GDM1 (cell line): ENCODE measurements around the gene TTF2.
A peak's percentile ranks its signal among the peaks of the same experiment; 100 is the strongest.
"Not testable (repeated sequence)": the region's sequence is repeated elsewhere in the genome, so short reads cannot be mapped to it uniquely, and the experiment has no call there.

ENCODE experiments used
- DNase-seq: peaks from one replicate; lab custom pipeline; 2025; lab: John Stamatoyannopoulos, UW

Gene TTF2

DNA sequence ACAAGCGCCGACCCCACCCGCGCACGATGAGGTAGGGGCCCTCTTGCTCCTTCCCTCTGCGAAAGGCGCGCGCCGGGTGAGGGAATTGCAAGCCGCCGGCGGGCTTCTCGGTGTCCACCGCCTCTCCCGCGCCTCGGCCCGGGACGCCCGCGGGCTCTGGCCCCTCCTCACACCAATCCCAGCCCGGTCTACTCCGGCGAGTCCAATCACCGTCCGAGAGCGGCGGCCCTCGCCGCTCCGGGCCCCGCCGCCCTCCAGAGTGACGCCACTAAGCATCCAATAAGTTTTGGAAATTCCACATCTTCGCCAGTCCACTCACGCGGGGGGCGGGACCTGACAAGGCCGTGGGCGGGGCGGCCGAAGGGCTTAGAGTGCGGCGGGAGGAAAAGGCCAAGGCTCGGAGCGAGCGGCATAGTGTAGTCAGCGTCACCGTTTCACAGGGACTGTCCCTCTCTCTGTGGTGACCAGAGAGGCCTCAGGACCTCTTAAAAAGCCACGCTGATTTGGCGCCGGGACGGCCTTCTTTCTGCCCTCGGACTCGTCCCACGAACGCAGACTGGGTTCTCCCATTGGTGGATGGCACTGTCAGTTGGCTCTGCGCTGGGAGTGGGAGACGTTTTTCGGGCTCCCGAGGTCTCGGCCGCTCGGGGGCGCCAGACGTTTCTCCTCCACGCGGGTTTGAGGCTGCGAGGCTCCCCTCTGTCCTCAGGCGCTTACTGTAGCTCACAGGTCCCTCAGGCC lies 61.6 kb downstream of the TTF2 start, which contains the start of gene TRIM45:
Gene TRIM45, minus strand, starts transcription at position 161 of the 741 bp plus-strand sequence. CDS start 548 bp downstream, outside the sequence.
- DNase-seq = peak; percentile 92

DNA sequence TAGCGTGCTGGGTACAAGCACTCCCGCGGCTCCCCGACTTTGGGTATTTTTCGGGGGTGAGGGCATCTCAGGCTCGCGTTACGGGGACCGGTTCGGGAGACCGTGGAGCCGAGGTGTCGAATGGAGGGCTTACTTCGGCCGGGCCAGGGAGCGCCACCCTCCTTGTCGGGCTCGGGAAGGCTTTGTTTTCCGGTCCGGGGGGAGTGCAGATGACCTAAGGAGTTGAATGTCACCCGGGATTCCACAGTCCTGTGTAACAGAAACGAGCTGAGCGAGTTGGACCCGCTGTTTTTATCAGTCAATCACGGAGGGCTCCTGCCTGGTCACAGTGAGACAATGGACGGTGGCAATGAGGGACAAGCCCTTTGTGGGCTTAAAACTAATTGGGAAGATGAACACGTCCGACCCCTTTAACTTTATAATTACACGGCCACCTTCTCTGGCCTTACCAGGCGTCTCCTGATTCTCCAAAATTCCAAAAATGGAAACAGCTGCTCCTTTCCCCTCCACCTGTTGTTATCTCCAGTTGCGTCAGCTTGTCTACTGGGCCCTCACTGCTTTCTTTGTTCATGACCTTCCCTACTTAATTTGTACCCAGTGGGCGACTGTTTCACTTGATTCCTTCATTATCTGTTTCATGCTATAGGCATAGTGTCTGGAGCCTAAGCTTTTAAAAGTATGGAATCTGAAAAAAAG lies 62.4 kb downstream of the TTF2 start:
- no peak for DNase-seq

DNA sequence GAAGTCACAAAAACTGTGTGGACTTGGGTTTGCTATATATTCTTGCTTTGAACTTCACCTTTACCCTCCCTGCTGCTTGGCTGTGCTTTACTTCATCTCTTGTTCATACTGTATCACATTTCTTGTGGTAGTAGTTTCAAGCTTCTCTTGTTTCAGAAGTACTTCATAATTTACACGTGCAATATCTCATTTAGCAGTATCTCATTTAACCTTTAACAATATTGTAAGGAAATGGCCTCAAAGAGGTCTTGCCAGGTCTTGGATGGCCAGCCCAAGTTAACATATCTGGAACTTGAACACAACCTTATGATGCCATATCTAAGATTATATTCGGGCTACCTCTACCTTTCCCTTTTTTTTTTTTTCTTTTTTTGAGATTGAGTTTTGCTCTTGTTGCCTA lies 63.1 kb downstream of the TTF2 start:
- no peak for DNase-seq

DNA sequence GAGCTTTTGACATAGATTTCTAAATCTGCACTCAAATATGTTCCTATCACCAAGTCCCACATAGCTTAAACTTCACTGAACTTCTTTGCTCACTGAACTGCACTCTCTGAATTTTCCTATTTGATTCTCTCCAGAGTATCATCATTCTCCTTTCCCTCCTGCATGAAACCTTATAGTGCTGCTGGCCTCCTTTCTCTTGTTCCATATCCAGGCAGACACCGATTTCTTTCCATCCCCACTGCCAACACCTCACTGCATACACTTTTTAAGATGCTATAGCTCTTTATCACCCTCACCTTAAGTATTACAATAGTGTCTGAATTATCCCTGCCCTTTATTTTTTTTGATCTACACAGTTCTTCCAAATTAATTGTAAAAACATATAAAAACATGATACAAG lies 64.5 kb downstream of the TTF2 start:
- no peak for DNase-seq

DNA sequence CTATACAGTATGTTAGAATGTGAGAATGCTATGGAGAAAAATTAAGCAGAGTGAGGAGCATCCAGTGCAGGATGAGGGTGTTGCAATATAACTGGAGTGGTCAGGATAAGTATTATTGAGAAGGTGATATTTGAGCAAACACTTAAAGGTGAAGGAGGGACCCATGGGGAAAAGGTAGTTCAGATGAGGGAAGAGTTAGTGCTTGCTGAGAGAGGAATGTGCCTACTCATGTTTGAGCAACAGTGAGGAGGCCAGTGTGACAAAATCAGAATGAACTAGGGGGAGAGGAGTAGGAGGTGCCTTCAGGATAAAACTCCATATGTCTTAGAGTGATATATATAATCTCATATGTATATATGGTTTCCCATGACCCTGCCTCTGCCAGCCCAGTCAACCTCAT lies 67.7 kb downstream of the TTF2 start:
- DNase-seq = no peak

DNA sequence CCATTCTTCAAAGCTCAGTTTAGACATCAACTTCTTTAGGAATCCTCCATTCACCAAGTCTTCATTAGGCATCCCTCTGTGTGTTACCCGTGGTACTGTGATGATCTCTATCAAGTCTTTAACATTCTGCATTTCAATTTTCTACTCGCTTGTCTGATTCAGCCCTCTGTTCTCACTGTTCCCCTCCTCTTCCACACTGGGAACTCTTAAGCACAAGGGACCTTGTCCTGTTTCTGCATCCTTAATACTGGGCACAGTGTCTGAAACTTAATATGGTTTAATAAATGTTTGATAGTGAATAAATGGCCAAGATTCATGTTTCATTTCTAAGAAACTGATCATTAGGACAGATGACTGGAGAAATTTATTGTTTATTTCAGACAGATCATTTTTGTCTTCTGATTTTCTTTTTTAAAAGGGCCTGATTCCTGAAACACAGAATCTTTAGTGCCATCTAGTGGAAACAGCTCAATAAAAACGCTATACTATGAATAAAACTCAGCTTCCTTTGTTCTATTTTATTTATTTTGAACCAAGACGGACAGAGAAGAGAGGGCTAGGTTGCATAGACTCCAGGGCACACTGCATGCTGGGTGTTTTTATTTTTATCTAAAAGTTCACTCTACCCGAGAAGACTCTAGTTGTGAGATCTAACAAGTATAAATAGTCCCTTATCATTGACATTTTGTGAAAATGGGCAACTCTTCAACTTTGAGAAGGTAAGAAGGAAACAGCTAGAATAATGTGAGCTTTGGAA lies 68.4 kb downstream of the TTF2 start:
- DNase-seq = no peak

DNA sequence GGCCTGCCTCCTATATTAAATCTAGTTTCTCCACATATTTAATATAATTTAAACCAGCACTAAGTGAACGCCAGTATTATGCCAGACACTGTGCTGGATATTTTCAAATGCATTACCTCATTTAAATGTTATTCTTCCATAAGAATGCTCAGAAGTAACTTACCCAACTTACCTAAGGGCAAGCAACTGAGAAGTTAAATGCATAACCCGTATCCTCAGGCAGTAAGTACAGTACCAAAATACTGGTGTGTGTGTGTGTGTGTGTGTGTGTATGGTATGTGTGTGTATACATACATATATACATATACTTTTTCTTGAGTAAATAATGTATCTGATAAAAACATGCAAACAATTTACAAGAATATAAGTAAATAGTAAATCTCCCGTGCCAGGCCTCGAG lies 70.4 kb downstream of the TTF2 start:
- no peak for DNase-seq

DNA sequence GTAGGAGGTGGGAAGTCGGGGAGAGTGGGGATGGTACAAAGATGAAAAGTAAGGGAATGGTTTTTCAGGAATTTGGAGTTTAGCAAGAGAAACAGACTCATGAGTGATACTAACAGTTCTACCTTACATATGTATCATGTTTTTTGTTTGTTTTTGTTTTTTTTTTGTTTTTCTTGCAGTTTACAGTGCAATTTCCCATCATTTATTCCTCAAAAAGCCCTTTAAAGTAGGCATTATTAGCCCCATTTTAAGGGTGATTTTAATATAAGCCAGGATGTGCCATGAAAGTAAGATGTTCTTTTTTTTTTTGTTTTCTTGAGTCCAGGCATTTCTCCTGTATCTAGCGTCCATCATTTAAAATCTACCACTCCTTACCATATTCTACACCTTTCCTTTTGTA lies 75.2 kb downstream of the TTF2 start:
- no peak for DNase-seq

DNA sequence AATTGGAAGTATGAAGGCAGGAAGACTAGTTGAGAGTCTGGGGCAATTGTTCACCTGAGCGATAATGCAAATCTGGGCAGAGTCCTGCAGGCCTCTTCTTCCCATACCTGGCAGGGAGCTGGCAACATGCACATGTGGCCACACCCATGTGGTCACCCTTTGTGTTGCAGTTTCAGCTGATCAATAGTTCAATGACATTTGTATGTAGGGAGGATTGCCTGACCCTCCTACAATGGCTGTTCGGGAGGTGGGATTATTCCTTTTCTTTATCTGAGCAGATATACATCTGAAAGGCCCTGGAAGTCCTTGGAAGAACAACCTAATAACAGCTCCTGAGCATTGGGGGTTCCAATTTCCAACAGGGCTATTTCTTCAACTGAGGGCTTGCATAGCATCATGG lies 76.6 kb downstream of the TTF2 start:
- no peak for DNase-seq

DNA sequence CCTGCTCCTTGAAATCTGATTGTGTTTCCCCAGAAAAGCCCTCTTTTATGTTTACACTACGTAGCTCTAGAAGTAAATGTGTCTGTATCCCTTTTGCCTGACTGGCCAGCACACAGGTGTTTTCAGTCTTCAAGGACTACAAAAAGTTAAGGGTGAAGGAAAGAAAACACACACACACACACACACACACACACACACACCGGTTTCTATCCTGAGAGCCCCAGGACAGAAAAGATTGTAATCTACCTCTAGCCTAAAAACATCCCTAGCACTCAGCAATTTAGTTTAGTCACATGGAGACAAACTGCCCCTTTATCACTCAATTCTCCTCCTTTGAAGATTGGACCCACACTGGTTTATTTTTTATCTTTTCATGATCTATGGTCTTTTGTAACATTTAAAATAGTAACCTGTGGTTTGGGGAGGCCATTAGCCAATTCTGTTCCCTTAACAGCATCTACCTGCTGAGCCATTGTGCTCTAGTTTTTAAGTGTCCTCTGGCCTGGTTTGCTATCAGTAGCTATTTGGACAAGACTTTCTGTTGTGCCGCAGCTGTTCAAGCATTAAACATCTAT lies 77.2 kb downstream of the TTF2 start:
- DNase-seq = no peak

DNA sequence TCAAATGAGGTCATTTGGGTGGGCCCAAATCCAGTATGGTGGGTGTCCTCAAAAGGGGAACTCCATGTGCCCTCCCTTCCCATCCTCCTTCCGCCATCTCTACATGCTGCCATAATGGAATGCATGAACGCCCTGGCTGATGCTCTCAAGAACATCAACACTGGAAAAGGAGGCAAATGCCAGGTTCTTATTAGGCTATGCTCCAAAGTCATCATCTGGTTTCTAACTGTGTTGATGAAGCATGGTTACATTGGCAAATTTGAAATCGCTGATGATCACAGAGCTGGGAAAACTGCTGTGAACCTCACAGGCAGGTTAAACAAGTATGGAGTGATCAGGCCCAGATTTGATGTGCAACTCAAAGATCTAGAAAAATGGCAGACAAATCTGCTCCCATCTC lies 78.0 kb downstream of the TTF2 start:
- DNase-seq = no peak

DNA sequence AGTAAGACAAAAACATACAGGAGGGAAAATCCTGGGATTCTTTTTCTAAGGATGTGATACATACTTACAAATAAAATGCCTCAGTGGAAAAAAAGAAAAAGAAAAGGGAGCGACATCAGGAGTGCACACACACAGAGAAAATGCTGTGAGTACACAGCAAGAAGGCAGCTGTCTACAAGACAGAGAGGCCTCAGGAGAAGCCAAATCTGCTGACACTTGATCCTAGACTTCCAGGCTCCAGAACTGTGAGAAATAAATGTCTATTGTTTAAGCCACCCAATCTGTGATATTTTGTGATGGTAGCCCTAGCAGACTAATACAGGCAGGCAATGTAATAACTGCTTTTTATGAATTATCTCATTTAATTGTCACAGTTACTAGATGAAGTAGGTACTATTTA lies 78.4 kb downstream of the TTF2 start:
- DNase-seq = no peak

DNA sequence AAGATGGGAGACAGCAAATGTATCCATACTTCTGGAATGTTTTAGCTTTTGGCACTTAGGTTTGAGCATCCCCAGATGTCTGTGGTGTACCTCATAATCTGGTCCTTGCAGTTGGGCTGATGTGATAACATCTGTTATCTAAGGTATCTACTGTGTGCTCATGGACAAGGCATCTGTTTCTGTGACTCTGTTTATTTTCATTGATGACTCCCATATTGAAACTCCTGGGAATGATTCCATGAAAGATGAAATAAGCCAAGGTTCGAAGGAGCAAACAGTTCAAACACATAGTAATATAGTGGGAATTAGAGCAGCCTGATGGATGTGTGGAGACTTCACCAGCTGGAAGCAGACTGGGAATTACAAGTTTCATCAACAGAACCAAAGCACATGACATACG lies 82.1 kb downstream of the TTF2 start:
- no peak for DNase-seq

DNA sequence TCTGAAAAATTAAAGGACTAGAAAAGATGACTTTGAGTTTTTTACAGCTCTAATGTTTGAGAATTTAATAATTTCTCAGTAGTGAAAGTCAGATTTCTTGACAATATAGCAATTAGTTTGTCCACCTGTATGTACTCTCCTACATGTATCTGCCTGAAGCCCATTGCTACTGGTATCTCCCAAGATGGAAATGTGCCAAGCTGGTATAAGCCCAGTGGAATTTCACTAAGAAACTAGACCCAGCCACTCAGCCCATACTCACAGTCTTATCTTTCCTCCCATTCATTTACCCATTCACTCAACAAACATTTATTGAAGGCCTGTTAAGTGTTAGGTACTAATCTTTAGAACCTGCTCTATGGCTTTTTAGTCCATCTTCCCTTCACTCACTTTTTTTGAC lies 83.0 kb downstream of the TTF2 start:
- DNase-seq = no peak

DNA sequence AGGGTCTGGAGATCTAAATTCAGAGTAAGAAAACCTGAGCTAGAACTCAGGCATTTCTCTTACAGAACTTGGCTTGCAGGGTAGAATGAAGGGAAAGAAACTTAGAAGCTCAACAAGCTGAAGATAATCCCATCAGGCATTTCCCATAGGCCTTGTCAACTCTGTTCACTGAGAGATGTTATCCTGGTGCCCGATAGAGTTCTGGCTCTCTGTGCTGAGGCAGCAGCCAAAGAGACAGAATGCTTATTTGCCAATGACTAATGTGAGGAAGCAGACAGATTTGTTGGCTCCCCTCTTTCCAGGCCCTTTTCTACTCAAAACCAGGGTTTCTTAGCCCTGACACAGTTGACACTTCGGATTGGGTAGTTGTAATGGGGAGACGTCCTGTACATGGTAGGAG lies 83.7 kb downstream of the TTF2 start:
- no peak for DNase-seq

DNA sequence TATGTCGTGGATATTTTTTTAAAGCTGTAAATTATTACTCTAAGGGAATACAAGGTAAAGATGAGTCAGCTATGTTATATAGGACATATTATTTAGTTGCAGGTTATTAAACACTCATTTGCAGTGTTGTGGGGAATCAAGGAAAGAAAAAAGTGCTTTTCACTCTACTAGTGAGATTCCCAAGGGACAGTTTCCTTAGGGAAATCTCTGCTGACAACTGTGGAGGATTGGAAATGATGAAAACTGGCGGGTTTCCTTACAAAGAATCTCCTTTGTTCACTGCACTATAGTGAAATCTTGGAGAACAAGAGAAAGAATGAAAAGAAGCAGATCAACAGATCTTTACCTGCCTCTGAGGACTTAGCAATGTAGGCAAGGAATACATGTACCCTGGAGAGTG lies 85.9 kb downstream of the TTF2 start:
- no peak for DNase-seq

DNA sequence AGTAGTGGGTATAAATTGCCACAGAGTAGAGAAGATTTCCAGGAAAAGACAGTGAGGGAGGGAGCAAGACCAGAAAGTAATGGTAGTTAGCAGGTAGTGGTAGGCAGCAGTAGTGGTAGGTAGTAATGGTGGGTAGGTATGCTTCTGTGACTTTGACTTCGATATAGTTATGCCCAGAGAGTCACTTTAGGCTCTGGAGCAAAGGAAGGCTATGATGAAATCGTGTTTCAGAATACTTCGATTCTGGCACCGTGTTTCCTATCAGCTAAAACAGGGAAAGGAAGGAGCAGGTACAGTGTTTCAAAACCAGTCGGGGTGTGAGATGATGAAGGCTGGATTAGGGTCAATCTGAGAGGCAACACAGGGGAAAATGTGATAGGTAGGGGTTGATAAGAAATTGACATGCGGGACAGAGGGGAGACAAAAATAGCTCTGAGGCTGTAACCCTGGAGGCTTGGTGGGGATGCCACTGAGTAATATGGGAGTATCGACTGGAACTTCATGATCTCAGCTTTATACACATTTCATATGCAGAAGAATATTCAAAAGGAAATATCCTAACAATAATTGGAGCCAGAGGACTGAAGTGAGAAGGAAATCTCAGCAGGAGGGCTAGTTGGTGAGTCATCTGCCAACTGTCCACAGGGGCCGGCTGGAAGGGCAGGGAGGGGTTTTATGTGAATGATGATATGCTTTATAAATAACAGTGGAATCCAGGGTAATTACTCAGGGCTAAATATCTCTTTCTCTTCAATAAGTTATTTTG lies 86.6 kb downstream of the TTF2 start:
- DNase-seq = no peak

DNA sequence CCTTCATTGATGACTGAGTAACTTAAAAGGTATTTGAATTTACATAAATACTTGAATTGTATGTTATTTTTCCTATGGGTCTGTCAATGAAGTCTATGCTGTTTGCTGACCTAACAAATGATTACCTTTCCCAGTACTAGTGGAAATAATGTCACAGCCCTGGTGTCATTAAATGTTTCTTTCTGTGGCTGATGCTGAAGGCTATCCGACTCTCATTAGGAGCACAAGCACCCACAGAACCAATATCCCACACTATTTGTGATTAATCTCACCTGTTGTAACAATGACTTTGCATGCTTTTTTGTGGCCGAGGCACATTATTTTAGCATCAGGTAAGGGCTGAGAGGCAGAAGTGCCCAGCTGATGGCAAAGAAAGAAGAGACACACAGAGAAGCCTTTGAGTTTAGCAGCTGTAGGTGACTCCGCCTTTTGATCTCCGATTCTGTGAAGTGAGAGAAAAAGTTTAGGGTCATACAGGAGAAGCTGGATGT lies 87.3 kb downstream of the TTF2 start:
- no peak for DNase-seq

DNA sequence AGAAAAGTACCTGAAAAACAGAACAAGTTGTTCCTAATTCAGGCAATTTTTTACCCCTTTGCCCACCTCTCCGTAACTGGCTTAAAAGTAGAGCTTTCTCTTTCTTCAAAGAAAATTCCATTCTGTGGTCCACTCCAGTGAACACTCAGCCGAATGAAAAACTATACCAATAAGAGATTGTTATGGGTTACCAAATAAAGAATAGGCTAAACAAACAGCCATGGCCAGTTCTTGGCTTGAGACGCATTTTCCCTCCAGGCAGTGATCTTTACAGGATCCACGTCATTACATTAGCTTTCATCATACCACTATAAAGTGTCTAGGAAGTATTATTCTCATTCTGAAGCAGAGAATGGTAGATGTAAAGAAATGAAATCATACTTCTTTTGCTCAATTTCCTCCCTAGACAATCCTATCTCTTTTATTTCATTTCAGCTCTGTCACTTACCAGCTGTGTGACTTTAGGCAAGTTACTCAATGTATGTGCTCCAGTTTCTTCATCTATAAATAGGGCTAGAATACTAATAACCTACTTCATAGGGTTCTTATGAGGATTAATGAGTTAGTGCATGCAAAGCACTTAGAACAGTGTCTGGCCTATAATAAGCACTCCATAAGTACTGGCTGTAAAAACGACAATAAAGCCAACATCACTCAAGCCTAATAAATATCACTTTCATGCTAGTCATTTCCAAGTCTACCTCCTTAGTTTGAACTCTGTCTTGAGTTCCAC lies 87.9 kb downstream of the TTF2 start:
- no peak for DNase-seq

DNA sequence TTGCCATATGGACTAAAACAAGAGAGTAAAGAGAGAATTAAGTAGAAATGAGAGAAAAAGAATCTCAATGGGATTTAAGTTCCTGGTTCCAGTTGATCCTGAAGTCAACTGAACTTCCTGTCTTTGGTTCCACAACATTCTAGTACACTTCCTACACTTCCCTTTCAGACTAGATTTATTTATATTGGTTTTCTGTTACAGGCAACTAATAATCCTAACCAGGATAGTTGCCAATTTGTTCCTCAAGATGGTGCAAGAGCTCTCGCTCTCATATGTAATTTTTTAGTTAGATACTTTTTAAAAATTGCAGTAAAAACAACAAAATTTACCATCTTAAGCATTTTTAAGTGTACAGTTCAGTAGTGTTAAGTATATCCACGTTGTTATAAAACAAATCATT lies 90.2 kb downstream of the TTF2 start:
- no peak for DNase-seq

DNA sequence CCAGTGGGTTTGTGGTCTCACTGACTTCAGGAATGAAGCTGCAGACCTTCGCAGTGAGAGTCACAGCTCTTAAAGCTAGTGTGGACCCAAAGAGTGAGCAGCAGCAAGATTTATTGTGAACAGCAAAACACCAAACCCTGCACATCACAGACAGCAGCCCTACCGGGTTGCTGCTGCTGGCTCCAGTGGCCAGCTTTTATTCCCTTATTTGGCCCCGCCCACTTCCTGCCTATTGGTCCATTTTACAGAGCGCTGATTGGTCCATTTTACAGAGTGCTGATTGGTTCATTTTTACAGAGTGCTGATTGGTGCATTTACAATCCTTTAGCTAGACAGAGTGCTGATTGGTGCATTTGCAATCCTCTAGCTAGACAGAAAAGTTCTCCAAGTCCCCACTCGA lies 91.2 kb downstream of the TTF2 start:
- DNase-seq = not testable (repeated sequence)
